HL-60 (cell line): ENCODE results near the gene GALM.

Experiments
- CTCF ChIP-seq: IDR thresholded peaks from one replicate; pipeline ENCODE4 v1.5.1; 2011; ENCODE audit warnings: low read length, control low read depth, inconsistent platforms; ENCODE audit not compliant: insufficient read depth
- GABPA ChIP-seq: IDR thresholded peaks from 2 replicates; pipeline ENCODE4 v1.6.1; 2012; ENCODE audit warnings: low read depth
- REST ChIP-seq: IDR thresholded peaks from 2 replicates; pipeline ENCODE4 v1.6.1; 2012; ENCODE audit warnings: low read depth; ENCODE audit not compliant: insufficient replicate concordance

GRCh38 chr2:38733300-38733971 is 67.5 kb downstream of the GALM start:
- no peak for TF ChIP-seq CTCF
- TF ChIP-seq GABPA, result no peak
- no peak for TF ChIP-seq REST
